Measurements from ENCODE around the gene PPP1R14D. TPM values are rescaled to one million over a fixed set of nuclear protein-coding genes. Genes with fewer than 3 reads are reported as not detected.

The PPP1R14D gene
- total and polyA plus RNA-seq, 9 donors: 0.95 TPM; not detected in 8

GRCh38 chr15:40819048-40819447, 9.5 kb downstream of the PPP1R14D start:
- Histone ChIP-seq H3K9me3 (no peaks in the 10 kb centered on the region), H3K4me1 (ENCODE audit: insufficient read depth) (no peaks in the 10 kb centered on the region), H3K27ac (no peak overlapping the region), H3K27me3 (no peaks in the 10 kb centered on the region), H3K4me3 (no peak overlapping the region), H3K36me3 (no peaks in the 10 kb centered on the region)
- WGBS, 3 donors: 61 to 79% (median 69%) methylated on average over 7 of the region's 7 CpGs
- no peak for TF ChIP-seq POLR2A (IDR thresholded peaks at IDR 0.05)
- no peak for DNase-seq
- intact Hi-C loops (cut with DNase I): no loop called here

GRCh38 chr15:40815042-40815698, 13.3 kb downstream of the PPP1R14D start:
- Histone ChIP-seq H3K4me1 (ENCODE audit: insufficient read depth) (no peaks in the 10 kb centered on the region), H3K27ac (no peak overlapping the region), H3K36me3 (no peaks in the 10 kb centered on the region), H3K4me3 (no peak overlapping the region), H3K9me3 (no peaks in the 10 kb centered on the region), H3K27me3 (no peaks in the 10 kb centered on the region)
- WGBS, 3 donors: 73 to 82% (median 79%) methylated on average over 4 of the region's 4 CpGs
- intact Hi-C loops (cut with DNase I): no loop called here
- TF ChIP-seq CTCF (IDR thresholded peaks at IDR 0.05) (no peak), EP300 (IDR thresholded peaks at IDR 0.05) (no peak), POLR2A (IDR thresholded peaks at IDR 0.05) (no peak)
- peak in 3 of 5 donors; percentile 26 to 46 (median 28) for DNase-seq

GRCh38 chr15:40812721-40813425, 15.6 kb downstream of the PPP1R14D start:
- 87 to 88% (median 88%) methylated on average over 12 of the region's 12 CpGs for WGBS, 3 donors
- no peaks in the 10 kb centered on the region for H3K4me1 ChIP-seq (ENCODE audit: insufficient read depth)
- no peak for TF ChIP-seq CTCF (IDR thresholded peaks at IDR 0.05)
- TF ChIP-seq POLR2A (IDR thresholded peaks at IDR 0.05): no peak
- TF ChIP-seq EP300 (IDR thresholded peaks at IDR 0.05): no peak
- no peak overlapping the region for H3K27ac ChIP-seq
- H3K9me3 ChIP-seq: no peaks in the 10 kb centered on the region
- H3K4me3 ChIP-seq: no peak overlapping the region
- intact Hi-C loops (cut with DNase I): loop anchor here in 1 of 4 donors (5.0 kb wide), 1 partner anchor 61 kb away; no protein-coding TSS in a partner anchor
- H3K36me3 ChIP-seq: no peaks in the 10 kb centered on the region
- DNase-seq: no peak
- H3K27me3 ChIP-seq: no peaks in the 10 kb centered on the region

GRCh38 chr15:40808861-40809450, 19.6 kb downstream of the PPP1R14D start:
- no peaks in the 10 kb centered on the region for H3K36me3 ChIP-seq
- peaks cover 5% of the 10 kb centered on the region for H3K4me1 ChIP-seq (ENCODE audit: insufficient read depth)
- H3K27me3 ChIP-seq: no peaks in the 10 kb centered on the region
- no peak overlapping the region for H3K4me3 ChIP-seq
- TF ChIP-seq CTCF (IDR thresholded peaks at IDR 0.05) (no peak), EP300 (IDR thresholded peaks at IDR 0.05) (no peak), POLR2A (IDR thresholded peaks at IDR 0.05) (no peak)
- peak in 1 of 5 donors; percentile 33 for DNase-seq
- no peaks in the 10 kb centered on the region for H3K9me3 ChIP-seq
- H3K27ac ChIP-seq: no peak overlapping the region
- 75 to 89% (median 84%) methylated on average over 8 of the region's 8 CpGs for WGBS, 3 donors
- intact Hi-C loops (cut with DNase I): no loop called here

Data from ovary (tissue), 9 donors.